Mucosa of rectum (tissue), 2 donors: ENCODE data around the gene C1orf53.
A peak's percentile ranks its signal among the peaks of the same experiment; 100 is the strongest.

Source experiments
- H3K27ac ChIP-seq, 2 donors: one replicate each; pipeline ENCODE4 v1.7.0; 2013; ENCODE audit warnings: inconsistent platforms in 2 of 2, low read depth in 2 of 2, low read length in 2 of 2
- H3K27me3 ChIP-seq, 2 donors: one replicate each; pipeline ENCODE4 v1.7.0; 2013; ENCODE audit warnings: low read length in 2 of 2; ENCODE audit not compliant: control insufficient read depth in 2 of 2, insufficient read depth in 2 of 2
- H3K36me3 ChIP-seq, 2 donors: one replicate each; pipeline ENCODE4 v1.7.0; 2013; ENCODE audit warnings: low read length in 2 of 2; ENCODE audit not compliant: control insufficient read depth in 2 of 2, insufficient read depth in 2 of 2
- H3K4me1 ChIP-seq, 2 donors: one replicate each; pipeline ENCODE4 v1.7.0; 2013; ENCODE audit warnings: low read length in 2 of 2, mild to moderate bottlenecking in 1 of 2; ENCODE audit not compliant: control insufficient read depth in 2 of 2, insufficient read depth in 2 of 2
- H3K4me3 ChIP-seq, 2 donors: one replicate each; pipeline ENCODE4 v1.7.0; 2013; ENCODE audit warnings: low read length in 2 of 2
- H3K9ac ChIP-seq, 2 donors: one replicate each; pipeline ENCODE4 v1.7.0; 2013; ENCODE audit warnings: low read length in 2 of 2, low read depth in 1 of 2, mild to moderate bottlenecking in 1 of 2
- H3K9me3 ChIP-seq, 2 donors: one replicate each; pipeline ENCODE4 v1.7.0; 2013; ENCODE audit warnings: low read length in 2 of 2; ENCODE audit not compliant: control insufficient read depth in 2 of 2
- donor health status: healthy.
- donor health status: Normal muscosa, but diverticular disease.

C1orf53 gene

DNA sequence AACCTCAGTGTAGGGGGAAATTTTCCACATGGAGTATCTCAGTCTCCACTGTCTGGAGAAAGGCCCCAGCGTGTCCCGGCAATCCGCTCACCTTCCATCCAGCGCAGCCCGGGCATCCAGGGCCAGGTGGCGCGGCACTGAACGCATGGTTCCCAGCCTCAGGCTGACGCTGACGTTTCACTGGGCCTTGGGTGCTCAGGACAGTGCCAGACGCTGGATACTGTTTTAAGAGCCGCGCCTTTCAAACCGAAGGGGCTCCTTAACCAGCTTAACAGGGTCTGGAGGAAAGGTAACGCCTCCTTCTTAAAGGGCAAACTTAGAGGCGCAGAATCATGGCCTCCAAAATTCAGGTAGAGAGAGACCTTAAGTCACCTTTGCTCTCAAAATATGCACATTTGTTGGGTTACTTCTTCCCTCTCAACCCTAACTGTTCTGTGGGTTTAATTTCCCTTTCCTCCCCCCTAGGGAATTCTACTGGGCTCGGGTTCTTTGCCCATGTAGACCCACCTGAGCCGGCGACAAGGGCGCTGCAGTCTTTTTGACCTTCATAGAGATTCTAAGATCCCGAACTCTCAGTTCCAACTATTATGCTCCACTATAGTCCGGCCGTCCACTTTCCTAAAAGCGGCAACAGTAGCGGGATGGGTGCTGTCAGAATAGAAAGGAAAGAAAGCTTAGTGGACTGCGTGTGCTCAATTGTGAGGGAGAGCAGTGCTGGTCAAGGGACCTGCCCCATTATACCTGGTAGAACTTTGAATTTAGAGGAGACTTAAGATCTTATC lies 11.3 kb downstream of the C1orf53 start:
- H3K9me3 ChIP-seq: no peaks in the 10 kb centered on the region
- H3K4me3 ChIP-seq: no peak overlapping the region
- peaks cover 43 to 52% of the 10 kb centered on the region in 2 donors for H3K4me1 ChIP-seq
- H3K27me3 ChIP-seq: peaks cover 96% of the 10 kb centered on the region in 2 donors
- H3K27ac ChIP-seq: no peak overlapping the region
- no peaks in the 10 kb centered on the region for H3K36me3 ChIP-seq
- H3K9ac ChIP-seq: no peak overlapping the region

DNA sequence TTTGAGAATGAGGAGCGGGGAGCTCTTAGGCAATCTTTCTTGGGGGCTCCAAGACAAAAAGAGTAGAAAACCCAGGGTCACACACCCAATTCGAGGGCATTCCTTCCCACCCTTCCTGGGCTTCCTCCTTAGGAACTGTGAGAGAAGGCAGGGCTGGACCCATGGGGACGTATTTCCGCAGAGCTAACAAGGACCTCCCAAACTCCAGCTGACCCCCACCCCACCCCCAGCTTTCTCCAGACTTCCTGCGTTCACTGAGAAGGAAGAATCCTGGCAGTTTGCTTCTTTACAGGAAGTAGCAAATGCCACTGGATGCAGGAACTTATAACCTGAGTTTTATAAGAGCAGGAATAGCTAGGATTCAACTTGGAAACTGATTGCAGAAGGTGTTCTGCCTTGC lies 12.1 kb downstream of the C1orf53 start:
- no peaks in the 10 kb centered on the region for H3K9me3 ChIP-seq
- no peak overlapping the region for H3K4me3 ChIP-seq
- H3K27me3 ChIP-seq: peaks cover 95 to 96% of the 10 kb centered on the region in 2 donors
- H3K27ac ChIP-seq: no peak overlapping the region
- peaks cover 43 to 52% of the 10 kb centered on the region in 2 donors for H3K4me1 ChIP-seq
- H3K9ac ChIP-seq: no peak overlapping the region
- no peaks in the 10 kb centered on the region for H3K36me3 ChIP-seq

DNA sequence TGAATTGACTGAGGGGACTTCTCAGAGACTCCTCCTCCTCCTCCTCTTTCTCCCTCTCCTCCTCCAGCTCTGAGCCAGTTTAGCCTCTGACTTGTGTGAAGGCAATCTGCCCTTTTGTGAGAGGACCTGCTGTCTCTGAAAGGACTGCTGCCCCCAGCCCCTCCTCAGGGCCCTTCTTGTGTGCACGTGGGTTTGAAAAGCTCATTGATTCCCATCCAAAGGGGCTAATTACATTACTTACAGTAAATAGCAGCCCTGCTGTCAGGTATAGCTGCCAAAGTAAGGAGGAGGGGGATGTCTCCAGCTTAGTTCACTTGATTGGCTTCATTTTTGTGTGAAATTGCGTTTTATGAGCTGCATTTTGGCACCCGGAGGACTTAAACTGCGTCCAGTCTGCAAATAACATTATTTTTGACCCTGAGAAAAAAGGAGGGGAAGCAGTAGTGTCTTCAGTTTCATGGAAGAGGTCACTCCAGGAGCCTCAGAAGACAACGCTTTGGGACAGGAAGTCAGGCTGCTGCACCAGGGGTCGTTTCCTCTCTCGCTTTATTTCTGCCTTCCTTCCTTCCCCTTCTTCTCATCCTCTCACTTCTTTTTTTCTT lies 12.9 kb downstream of the C1orf53 start:
- peak overlapping the region in 1 of 2 donors; percentile 44 for H3K4me3 ChIP-seq
- H3K27ac ChIP-seq: no peak overlapping the region
- H3K9ac ChIP-seq: no peak overlapping the region
- H3K9me3 ChIP-seq: no peaks in the 10 kb centered on the region
- peaks cover 43 to 55% of the 10 kb centered on the region in 2 donors for H3K4me1 ChIP-seq
- H3K27me3 ChIP-seq: peaks cover 94 to 96% of the 10 kb centered on the region in 2 donors
- H3K36me3 ChIP-seq: no peaks in the 10 kb centered on the region

DNA sequence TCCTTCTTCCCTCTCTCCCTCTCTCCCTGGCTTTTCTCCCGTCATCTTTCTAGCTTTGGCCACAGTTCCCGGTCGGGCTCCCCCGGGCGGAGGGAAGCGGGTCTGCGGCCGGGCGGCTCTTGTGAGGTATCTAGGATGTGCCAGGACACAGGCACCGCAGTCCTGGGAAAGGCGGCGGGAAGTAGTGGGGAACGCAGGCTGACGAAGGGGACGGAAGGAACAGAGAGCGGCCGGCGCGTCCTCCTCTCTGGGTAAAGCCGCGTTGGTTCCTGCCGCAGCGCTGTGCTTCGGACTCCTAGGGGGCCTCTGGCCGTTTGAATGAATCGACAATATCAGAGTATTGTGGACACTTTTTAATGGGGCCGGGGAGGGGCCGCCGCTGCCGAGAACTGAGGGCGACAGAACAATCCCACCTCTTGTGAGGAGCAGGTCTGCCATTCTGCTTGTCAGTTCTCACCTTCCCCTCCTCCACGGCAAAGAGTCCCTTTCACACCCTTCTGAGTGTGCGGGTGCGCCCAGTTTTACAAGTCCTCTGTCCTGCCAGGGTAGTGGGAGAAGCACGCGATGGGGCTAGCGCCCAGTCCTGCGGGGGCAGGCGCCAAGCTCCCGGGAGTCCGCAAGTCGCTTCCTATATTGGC lies 13.6 kb downstream of the C1orf53 start:
- Histone ChIP-seq H3K27me3 (peaks cover 94 to 96% of the 10 kb centered on the region in 2 donors), H3K36me3 (no peaks in the 10 kb centered on the region), H3K27ac (no peak overlapping the region), H3K9ac (no peak overlapping the region), H3K4me3 (peak overlapping the region; percentile 44 to 49), H3K9me3 (no peaks in the 10 kb centered on the region), H3K4me1 (peaks cover 39 to 55% of the 10 kb centered on the region in 2 donors)

DNA sequence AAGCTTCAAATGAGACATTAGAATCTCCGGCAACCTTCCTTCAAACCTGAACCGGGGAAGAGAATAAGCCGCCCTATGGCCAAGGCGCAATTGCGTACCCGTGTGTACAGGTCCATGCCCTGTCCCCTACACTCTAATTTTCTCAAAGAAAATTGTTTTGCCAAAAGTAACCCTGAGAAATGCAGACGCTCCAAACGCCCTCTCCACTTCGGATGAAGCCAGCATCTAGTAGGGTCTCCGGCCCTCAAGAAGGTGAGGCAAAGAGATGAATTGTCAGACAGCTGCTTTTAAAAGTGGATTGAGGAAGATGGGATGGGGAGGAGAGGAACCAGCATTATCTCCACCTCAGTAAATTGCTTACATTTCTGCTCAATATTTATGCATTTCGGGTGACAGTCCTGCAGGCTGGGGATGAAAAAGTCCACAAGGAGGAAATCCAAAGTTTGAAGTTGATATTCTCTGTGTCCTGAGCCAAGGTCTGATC lies 14.1 kb downstream of the C1orf53 start:
- Histone ChIP-seq H3K9ac (no peak overlapping the region), H3K36me3 (no peaks in the 10 kb centered on the region), H3K27me3 (peaks cover 93 to 96% of the 10 kb centered on the region in 2 donors), H3K4me3 (peak overlapping the region in 1 of 2 donors; percentile 44), H3K4me1 (peaks cover 33 to 53% of the 10 kb centered on the region in 2 donors), H3K27ac (no peak overlapping the region), H3K9me3 (no peaks in the 10 kb centered on the region)

DNA sequence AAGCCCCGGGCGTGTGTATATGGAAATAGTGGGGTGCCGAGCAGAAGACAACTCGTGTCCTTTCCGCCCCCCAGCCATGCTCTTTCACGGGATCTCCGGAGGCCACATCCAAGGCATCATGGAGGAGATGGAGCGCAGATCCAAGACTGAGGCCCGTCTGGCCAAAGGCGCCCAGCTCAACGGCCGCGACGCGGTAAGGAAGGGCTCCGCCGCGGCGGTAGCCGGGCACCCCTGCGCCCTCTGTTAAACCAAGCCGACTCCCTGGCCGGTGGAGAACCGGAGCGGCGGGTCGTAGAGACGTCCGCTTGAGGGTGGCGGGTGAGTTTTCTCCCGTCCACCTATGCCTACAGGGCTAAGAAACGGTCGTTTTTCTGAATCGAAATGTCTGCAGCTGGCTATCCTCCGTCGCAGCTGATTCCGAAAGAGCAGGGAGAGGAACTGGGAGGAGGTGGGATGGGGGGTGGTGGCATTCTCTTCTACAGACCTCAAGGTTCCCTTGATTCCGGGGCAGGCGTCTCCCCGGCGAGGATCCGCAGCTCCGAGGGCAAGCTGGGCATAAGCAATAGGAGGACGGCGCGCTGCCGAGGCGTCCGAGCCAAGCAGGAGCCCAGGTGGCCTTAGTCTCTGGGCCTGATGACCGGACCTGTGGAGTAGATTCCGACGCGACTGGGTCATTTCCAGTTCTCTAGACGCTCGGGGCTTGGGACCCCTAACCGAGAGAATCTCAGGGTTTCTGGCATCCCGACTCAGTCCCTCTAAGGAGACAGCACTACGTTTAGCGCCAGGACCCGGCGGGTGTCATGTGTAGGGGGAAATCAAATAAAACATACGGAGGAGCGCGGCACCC lies 15.6 kb downstream of the C1orf53 start:
- H3K27me3 ChIP-seq: peaks cover 82 to 87% of the 10 kb centered on the region in 2 donors
- H3K36me3 ChIP-seq: no peaks in the 10 kb centered on the region
- H3K4me3 ChIP-seq: peak overlapping the region; percentile 53 to 65
- no peak overlapping the region for H3K9ac ChIP-seq
- H3K9me3 ChIP-seq: no peaks in the 10 kb centered on the region
- H3K27ac ChIP-seq: no peak overlapping the region
- H3K4me1 ChIP-seq: peaks cover 25 to 39% of the 10 kb centered on the region in 2 donors

DNA sequence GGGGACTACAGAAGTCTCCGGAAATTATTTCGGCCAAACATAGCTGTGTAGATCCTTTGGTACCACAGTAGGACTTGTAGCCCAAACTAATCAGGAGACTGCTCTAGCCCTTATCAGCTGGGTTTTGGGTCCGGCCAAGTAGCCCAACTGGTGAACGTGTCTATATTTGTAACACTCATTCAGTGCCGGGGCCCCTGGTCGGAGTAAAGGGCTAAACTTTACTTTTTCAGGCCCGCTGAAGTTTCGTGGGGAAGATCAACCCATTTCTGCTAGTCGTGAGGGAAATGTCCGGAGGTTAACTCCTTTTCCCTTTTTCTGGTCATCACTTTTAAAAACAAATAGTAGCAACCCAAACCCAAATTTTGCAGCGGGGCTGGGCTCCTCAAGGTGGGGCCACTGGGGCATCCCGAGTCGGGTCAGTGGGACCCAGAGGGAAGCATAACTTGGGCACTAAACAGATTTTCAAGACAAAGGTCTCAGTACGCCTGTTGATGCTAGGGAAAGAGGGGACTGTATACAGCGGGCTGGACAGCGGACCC lies 16.4 kb downstream of the C1orf53 start:
- Histone ChIP-seq H3K9ac (no peak overlapping the region), H3K27me3 (peaks cover 76 to 78% of the 10 kb centered on the region in 2 donors), H3K36me3 (no peaks in the 10 kb centered on the region), H3K4me1 (peaks cover 21 to 39% of the 10 kb centered on the region in 2 donors), H3K9me3 (no peaks in the 10 kb centered on the region), H3K4me3 (peak overlapping the region in 1 of 2 donors; percentile 7), H3K27ac (no peak overlapping the region)

DNA sequence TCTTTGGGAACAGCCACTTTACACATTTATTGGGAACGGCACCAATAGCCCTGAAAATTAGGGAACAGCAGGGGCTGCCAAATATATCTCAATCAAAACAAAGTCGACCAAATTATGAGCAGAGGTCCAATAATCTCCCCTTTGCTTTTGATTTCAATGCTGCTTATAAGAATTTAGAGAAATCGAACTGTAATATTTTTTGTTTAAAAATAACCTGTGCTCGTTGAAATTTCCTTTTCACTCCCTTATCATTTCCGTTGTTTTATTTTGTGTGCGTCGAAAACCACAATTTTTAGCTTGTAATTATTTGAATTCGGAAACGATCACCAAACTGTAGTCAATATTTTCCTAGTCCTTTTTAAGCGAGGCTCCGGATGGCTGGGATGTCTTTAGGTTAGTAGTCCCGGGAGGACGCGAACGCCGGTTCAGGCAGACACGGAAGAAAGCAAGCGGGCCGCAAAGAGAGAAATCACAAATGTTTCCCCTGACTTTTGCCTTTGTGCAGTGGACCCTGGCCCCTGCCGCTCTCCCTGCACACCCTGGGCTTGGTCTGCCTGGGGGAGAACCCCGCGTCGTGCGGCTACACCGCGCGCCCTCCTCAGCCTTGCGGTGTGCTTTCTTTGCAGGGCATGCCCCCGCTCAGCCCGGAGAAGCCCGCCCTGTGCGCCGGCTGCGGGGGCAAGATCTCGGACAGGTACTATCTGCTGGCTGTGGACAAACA lies 17.1 kb downstream of the C1orf53 start:
- no peaks in the 10 kb centered on the region for H3K36me3 ChIP-seq
- H3K27me3 ChIP-seq: peaks cover 70 to 72% of the 10 kb centered on the region in 2 donors
- no peak overlapping the region for H3K9ac ChIP-seq
- H3K4me3 ChIP-seq: peak overlapping the region in 1 of 2 donors; percentile 7
- no peaks in the 10 kb centered on the region for H3K9me3 ChIP-seq
- peaks cover 21 to 39% of the 10 kb centered on the region in 2 donors for H3K4me1 ChIP-seq
- no peak overlapping the region for H3K27ac ChIP-seq

DNA sequence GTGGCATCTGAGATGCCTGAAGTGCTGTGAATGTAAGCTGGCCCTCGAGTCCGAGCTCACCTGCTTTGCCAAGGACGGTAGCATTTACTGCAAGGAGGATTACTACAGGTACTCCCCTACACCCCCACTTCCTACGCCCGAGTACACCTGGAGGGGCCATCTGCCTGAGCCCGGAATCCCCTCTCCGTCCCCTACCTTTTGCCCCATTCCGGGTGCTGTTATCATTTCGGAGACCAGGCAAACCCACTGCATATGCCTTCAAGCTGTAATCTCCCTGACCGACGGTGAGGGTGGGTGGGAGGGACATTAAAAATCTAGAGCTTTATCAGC lies 17.6 kb downstream of the C1orf53 start:
- Histone ChIP-seq H3K4me1 (peaks cover 21 to 39% of the 10 kb centered on the region in 2 donors), H3K4me3 (no peak overlapping the region), H3K27me3 (peaks cover 65 to 67% of the 10 kb centered on the region in 2 donors), H3K9me3 (no peaks in the 10 kb centered on the region), H3K36me3 (no peaks in the 10 kb centered on the region), H3K27ac (no peak overlapping the region), H3K9ac (no peak overlapping the region)
